ENCODE data around the gene HS3ST6. TPM values are rescaled to one million over a fixed set of nuclear protein-coding genes. Genes with fewer than 3 reads are reported as not detected.

Gene HS3ST6
- polyA plus RNA-seq, 1 experiment: not detected

- no peak overlapping the region for H3K4me3 ChIP-seq (ENCODE audit: low read depth, low read length)
- DNase-seq (ENCODE audit: low read depth): no peak
- no peak for TF ChIP-seq CTCF (IDR thresholded peaks at IDR 0.05; ENCODE audit: insufficient read depth, low read depth, low read length)
- CTCF ChIA-PET: interaction anchor here (1.1 to 1.7 kb wide), 2 partner anchors 9 to 53 kb away, joined by 3 read pairs; no protein-coding TSS in a partner anchor
- no peaks in the 10 kb centered on the region for H3K36me3 ChIP-seq (ENCODE audit: control insufficient read depth, insufficient read depth, low read length)
- no peaks in the 10 kb centered on the region for H3K27me3 ChIP-seq (ENCODE audit: control insufficient read depth, insufficient read depth, low read length)
- POLR2A ChIA-PET: no interaction called here
These were observed 31.8 kb upstream of the HS3ST6 start for GRCh38 chr16:1950047-1950446.

- ChIA-PET CTCF (interaction anchor here (0.6 to 0.7 kb wide), 2 partner anchors 11 to 410 kb away, joined by 3 to 5 read pairs; no protein-coding TSS in a partner anchor), POLR2A (interaction anchor here (0.7 kb wide), 1 partner anchor 206 kb away, joined by 22 read pairs; no protein-coding TSS in a partner anchor)
- DNase-seq (ENCODE audit: low read depth): no peak
- Histone ChIP-seq H3K27me3 (ENCODE audit: control insufficient read depth, insufficient read depth, low read length) (no peaks in the 10 kb centered on the region), H3K4me3 (ENCODE audit: low read depth, low read length) (no peak overlapping the region), H3K36me3 (ENCODE audit: control insufficient read depth, insufficient read depth, low read length) (no peaks in the 10 kb centered on the region)
- no peak for TF ChIP-seq CTCF (IDR thresholded peaks at IDR 0.05; ENCODE audit: insufficient read depth, low read depth, low read length)
These were observed 31.3 kb upstream of the HS3ST6 start for GRCh38 chr16:1949507-1949906.

- Histone ChIP-seq H3K36me3 (ENCODE audit: control insufficient read depth, insufficient read depth, low read length) (no peaks in the 10 kb centered on the region), H3K27me3 (ENCODE audit: control insufficient read depth, insufficient read depth, low read length) (no peaks in the 10 kb centered on the region), H3K4me3 (ENCODE audit: low read depth, low read length) (no peak overlapping the region)
- TF ChIP-seq CTCF (IDR thresholded peaks at IDR 0.05; ENCODE audit: insufficient read depth, low read depth, low read length): no peak
- ChIA-PET POLR2A (no interaction called here), CTCF (interaction anchor here (1.1 to 2.3 kb wide), 2 partner anchors 12 to 18 kb away, joined by 3 to 6 read pairs; partner anchors contain the start of gene NDUFB10)
- no peak for DNase-seq (ENCODE audit: low read depth)
These were observed 29.1 kb upstream of the HS3ST6 start for GRCh38 chr16:1947369-1947670.

GRCh38 chr16:1946495-1947368 is 28.5 kb upstream of the HS3ST6 start:
- no peaks in the 10 kb centered on the region for H3K36me3 ChIP-seq (ENCODE audit: control insufficient read depth, insufficient read depth, low read length)
- no peak for DNase-seq (ENCODE audit: low read depth)
- CTCF ChIA-PET: interaction anchor here (1.1 to 2.3 kb wide), 2 partner anchors 12 to 17 kb away, joined by 3 to 6 read pairs; partner anchors contain the start of gene NDUFB10
- TF ChIP-seq CTCF (IDR thresholded peaks at IDR 0.05; ENCODE audit: insufficient read depth, low read depth, low read length): no peak
- H3K27me3 ChIP-seq (ENCODE audit: control insufficient read depth, insufficient read depth, low read length): no peaks in the 10 kb centered on the region
- H3K4me3 ChIP-seq (ENCODE audit: low read depth, low read length): no peak overlapping the region
- POLR2A ChIA-PET: no interaction called here

GRCh38 chr16:1945559-1946391 is 27.6 kb upstream of the HS3ST6 start:
- ChIA-PET POLR2A (no interaction called here), CTCF (interaction anchor here (0.7 to 2.3 kb wide), 2 partner anchors 13 to 15 kb away, joined by 3 to 6 read pairs; partner anchors contain the start of gene NDUFB10)
- TF ChIP-seq CTCF (IDR thresholded peaks at IDR 0.05; ENCODE audit: insufficient read depth, low read depth, low read length): no peak
- H3K4me3 ChIP-seq (ENCODE audit: low read depth, low read length): no peak overlapping the region
- no peaks in the 10 kb centered on the region for H3K27me3 ChIP-seq (ENCODE audit: control insufficient read depth, insufficient read depth, low read length)
- H3K36me3 ChIP-seq (ENCODE audit: control insufficient read depth, insufficient read depth, low read length): peaks cover 2% of the 10 kb centered on the region; the same call in 1 of the 2 replicates
- no peak for DNase-seq (ENCODE audit: low read depth)

Data from BJ (cell line).